Osteocyte (in vitro differentiated cells): ENCODE measurements around the gene SYCN. TPM values are rescaled to one million over a fixed set of nuclear protein-coding genes. Genes with fewer than 3 reads are reported as not detected.
A peak's percentile ranks its signal among the peaks of the same experiment; 100 is the strongest.
"Not testable (repeated sequence)": the region's sequence is repeated elsewhere in the genome, so short reads cannot be mapped to it uniquely, and the experiment has no call there.

ENCODE experiments used
- DNase-seq: peaks from one replicate; pipeline ENCODE4 v3.0.0; 2021; ENCODE audit warnings: mixed read lengths; ENCODE audit not compliant: unreplicated experiment; ENCODE audit errors: extremely low spot score
- H3K27ac Mint-ChIP-seq: one replicate; pipeline ENCODE4 v1.8.0; 2021; ENCODE audit warnings: mild to moderate bottlenecking, mixed read lengths; ENCODE audit not compliant: unreplicated experiment
- H3K27me3 Mint-ChIP-seq: one replicate; pipeline ENCODE4 v1.8.0; 2021; ENCODE audit warnings: mixed read lengths; ENCODE audit not compliant: unreplicated experiment
- H3K36me3 Mint-ChIP-seq: one replicate; pipeline ENCODE4 v1.8.0; 2021; ENCODE audit warnings: mixed read lengths; ENCODE audit not compliant: unreplicated experiment
- H3K4me1 Mint-ChIP-seq: one replicate; pipeline ENCODE4 v1.8.0; 2021; ENCODE audit warnings: mixed read lengths; ENCODE audit not compliant: unreplicated experiment
- H3K4me3 Mint-ChIP-seq: one replicate; pipeline ENCODE4 v1.8.0; 2021; ENCODE audit warnings: mild to moderate bottlenecking, moderate library complexity, mixed read lengths; ENCODE audit not compliant: unreplicated experiment
- H3K9me3 Mint-ChIP-seq: one replicate; pipeline ENCODE4 v1.8.0; 2021; ENCODE audit warnings: mixed read lengths; ENCODE audit not compliant: unreplicated experiment
- CTCF ChIP-seq: fragments of 200-600 bp; sonication (generic); IDR thresholded peaks from 2 replicates; pipeline ENCODE4 v1.5.0; 2021; ENCODE audit warnings: antibody characterized with exemption, mild to moderate bottlenecking, moderate library complexity
- total RNA-seq: library from RNA; stranded (reverse); gene quantifications from 2 replicates; pipeline ENCODE4 v1.2.1, GENCODE V29; 2021

SYCN gene
- total RNA-seq, 1 donor from 2014 or later, result not detected

GRCh38 chr19:39251081-39251480, 47.0 kb upstream of the SYCN start:
- Mint-ChIP-seq H3K36me3 (no peaks in the 10 kb centered on the region), H3K27ac (no peak overlapping the region), H3K9me3 (no peaks in the 10 kb centered on the region), H3K4me1 (peaks cover 3% of the 10 kb centered on the region), H3K4me3 (no peak overlapping the region), H3K27me3 (peaks cover 58% of the 10 kb centered on the region)
- no peak for TF ChIP-seq CTCF
- DNase-seq, result no peak

GRCh38 chr19:39248806-39249205, 44.7 kb upstream of the SYCN start, which contains the start of gene IFNL4:
Gene IFNL4 (minus strand): TSS chr19:39248856.
- H3K27ac Mint-ChIP-seq, result no peak within 1 kb of the TSS
- no peaks in the 10 kb centered on the region for H3K9me3 Mint-ChIP-seq
- peaks cover 48% of the 10 kb centered on the region for H3K27me3 Mint-ChIP-seq
- DNase-seq, result no peak
- TF ChIP-seq CTCF, result no peak
- H3K4me3 Mint-ChIP-seq, result no peak within 1 kb of the TSS
- peaks cover 3% of the 10 kb centered on the region for H3K4me1 Mint-ChIP-seq
- no peaks in the 10 kb centered on the region for H3K36me3 Mint-ChIP-seq

- no peak overlapping the region for H3K4me3 Mint-ChIP-seq
- peaks cover 3% of the 10 kb centered on the region for H3K4me1 Mint-ChIP-seq
- DNase-seq, result no peak
- no peak for TF ChIP-seq CTCF
- H3K27ac Mint-ChIP-seq, result no peak overlapping the region
- H3K27me3 Mint-ChIP-seq, result peaks cover 47% of the 10 kb centered on the region
- H3K36me3 Mint-ChIP-seq, result no peaks in the 10 kb centered on the region
- H3K9me3 Mint-ChIP-seq, result no peaks in the 10 kb centered on the region
These were observed 43.9 kb upstream of the SYCN start for GRCh38 chr19:39247701-39248664.

GRCh38 chr19:39246951-39247669, 43.0 kb upstream of the SYCN start:
- Mint-ChIP-seq H3K4me1 (peaks cover 3% of the 10 kb centered on the region), H3K4me3 (peak overlapping the region; percentile 22), H3K27me3 (peaks cover 38% of the 10 kb centered on the region), H3K27ac (no peak overlapping the region), H3K9me3 (no peaks in the 10 kb centered on the region), H3K36me3 (no peaks in the 10 kb centered on the region)
- DNase-seq, result no peak
- no peak for TF ChIP-seq CTCF

GRCh38 chr19:39245166-39245565, 41.1 kb upstream of the SYCN start:
- not testable (repeated sequence) for H3K9me3 Mint-ChIP-seq, H3K27ac Mint-ChIP-seq, H3K4me3 Mint-ChIP-seq, H3K36me3 Mint-ChIP-seq, DNase-seq, H3K4me1 Mint-ChIP-seq
- H3K27me3 Mint-ChIP-seq, result peaks cover 29% of the 10 kb centered on the region

GRCh38 chr19:39244410-39245100, 40.5 kb upstream of the SYCN start, which contains the start of gene IFNL3:
Gene IFNL3 (minus strand): TSS chr19:39245006. CDS start chr19:39244967, 39 bp downstream.
- DNase-seq, H3K4me3 Mint-ChIP-seq, H3K36me3 Mint-ChIP-seq, H3K4me1 Mint-ChIP-seq, H3K9me3 Mint-ChIP-seq, H3K27ac Mint-ChIP-seq: not testable (repeated sequence)
- peaks cover 29% of the 10 kb centered on the region for H3K27me3 Mint-ChIP-seq

- DNase-seq, H3K4me1 Mint-ChIP-seq, H3K36me3 Mint-ChIP-seq, H3K27ac Mint-ChIP-seq, H3K4me3 Mint-ChIP-seq, H3K9me3 Mint-ChIP-seq: not testable (repeated sequence)
- H3K27me3 Mint-ChIP-seq, result peaks cover 24% of the 10 kb centered on the region
These were observed 39.7 kb upstream of the SYCN start for GRCh38 chr19:39243741-39244140.
